ENCODE measurements around the gene AFF4.

AFF4 gene

DNA sequence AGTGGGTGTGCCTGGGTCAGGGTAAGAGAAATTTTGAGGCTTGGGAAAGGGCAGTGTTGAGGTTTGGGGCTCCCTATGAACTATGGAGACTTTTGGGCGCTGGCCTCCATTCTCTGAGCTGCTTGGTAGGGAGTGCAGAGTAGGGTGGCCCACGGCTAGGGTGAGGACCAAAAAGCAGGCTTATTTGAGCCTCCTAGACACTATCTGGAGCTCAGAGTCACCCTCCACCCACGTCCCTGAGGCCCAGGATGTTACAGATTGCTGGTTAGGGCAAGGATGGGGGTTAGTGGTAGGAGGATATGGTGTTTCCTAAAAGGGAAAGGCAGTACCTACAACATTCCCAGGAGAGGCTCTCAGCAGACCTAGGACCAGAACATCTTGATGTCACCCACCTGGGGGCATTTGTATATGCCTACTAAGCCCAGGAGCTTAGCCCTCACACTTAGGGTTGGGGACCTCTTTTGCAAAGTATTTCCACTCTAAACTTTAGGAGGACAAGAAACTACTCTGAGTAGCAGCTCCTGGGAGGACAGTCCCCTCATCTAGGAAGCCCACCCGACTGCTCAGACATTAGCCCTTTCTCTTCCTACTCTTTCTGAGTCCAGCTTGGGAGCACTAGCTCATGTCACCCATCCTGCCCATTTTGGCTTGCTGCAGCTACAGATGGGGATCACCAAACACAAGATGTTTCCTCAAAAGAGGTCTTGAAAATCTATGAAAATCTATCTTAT is 135.3 kb downstream of the AFF4 start:
- DNase-seq (ENCODE audit: low read depth in 2 of 2), result no peak

GRCh38 chr5:132826424-132827082 is 136.9 kb downstream of the AFF4 start:
- no peak for DNase-seq (ENCODE audit: low read depth in 2 of 2)

DNA sequence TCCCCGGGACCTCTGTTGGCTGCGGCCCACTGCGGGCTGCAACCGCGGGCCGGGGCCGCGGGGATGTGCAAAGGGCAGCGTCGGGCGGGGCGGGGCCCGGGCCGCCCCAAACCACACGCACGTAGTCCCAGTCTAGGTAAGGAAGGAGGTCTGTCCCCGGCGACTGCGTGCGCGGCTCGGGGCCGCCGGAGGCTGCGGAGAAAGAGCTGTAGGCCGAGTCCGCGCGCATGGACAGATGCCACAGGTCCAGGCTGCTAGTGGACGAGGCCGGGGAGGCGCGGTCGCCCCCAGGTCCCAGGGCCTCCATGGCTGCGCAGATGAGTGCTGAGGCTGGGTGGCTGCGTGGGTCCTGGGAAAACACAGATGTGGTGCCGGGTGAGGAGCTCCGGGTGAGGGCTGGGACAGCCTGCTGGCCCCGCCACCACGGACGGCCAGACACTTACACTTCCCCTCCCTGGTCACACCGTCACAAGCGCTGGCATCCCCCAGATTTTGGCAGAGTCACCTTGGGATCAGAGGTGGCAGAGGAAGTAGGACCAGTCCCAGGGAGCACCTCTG is 137.5 kb downstream of the AFF4 start:
- DNase-seq (ENCODE audit: low read depth in 2 of 2), result no peak
